Stimulated activated CD8-positive, alpha-beta memory T cell treated with anti-CD3 and anti-CD28 coated beads, Interleukin-15, amount 100 ng/mL, for 4 hours (primary cell): ENCODE data around the gene CDC42EP5.
"Not testable (repeated sequence)": the region's sequence is repeated elsewhere in the genome, so short reads cannot be mapped to it uniquely, and the experiment has no call there.

Experiments used
- DNase-seq, 2 donors: peaks; one replicate each; pipeline ENCODE4 v3.0.0-alpha.2; 2020; ENCODE audit warnings: low read depth in 2 of 2

CDC42EP5 gene

DNA sequence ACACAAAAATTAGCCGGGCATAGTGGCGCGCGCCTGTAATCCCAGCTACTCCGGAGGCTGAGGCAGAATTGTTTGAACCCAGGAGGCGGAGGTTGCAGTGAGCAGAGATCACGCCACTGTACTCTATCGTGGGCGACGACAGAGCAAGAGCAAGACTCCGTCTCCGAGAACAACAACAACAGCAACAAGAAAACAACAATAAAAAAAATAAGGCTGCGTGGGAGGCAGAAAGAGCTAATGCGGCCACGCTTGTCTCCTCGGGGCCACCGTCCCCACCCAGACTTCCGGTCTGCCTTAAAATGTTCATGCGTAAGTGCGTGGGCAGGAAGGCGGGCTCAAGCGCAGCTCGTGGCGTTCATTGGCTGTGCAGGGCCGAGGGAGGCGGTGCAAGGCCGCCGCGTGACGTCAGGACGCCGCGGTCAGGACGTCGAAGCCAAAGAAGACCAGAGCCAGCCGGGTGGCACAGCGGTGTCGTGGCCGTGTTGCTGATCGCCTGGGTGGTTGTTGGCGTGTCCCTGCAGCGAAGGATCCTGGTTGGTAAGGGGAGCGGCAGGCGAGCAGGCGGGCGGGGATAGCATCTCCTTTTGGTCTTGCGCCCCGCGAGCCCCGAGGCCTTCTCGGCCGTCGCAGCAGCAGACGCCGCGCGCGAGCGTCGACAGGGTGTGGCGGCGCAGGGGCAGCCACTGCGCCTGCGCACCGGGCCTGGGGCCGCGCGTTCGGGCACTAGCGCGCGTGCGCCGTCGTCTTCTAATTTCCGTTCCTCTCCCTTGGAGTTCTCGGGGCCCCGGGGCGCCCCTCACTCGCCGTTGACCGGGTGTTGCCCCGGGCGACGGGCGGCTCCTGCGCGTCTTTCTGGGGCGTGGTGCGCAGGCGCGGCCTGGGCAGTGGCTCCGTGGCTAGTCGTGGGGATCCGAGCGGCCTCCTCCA, 24.1 kb downstream of the CDC42EP5 start, which contains the start of gene LENG8:
Gene LENG8, plus strand, starts transcription at position 426 of the 927 bp plus-strand sequence. CDS start 2,146 bp downstream, outside the sequence.
- DNase-seq = peak; percentile 93 to 95

DNA sequence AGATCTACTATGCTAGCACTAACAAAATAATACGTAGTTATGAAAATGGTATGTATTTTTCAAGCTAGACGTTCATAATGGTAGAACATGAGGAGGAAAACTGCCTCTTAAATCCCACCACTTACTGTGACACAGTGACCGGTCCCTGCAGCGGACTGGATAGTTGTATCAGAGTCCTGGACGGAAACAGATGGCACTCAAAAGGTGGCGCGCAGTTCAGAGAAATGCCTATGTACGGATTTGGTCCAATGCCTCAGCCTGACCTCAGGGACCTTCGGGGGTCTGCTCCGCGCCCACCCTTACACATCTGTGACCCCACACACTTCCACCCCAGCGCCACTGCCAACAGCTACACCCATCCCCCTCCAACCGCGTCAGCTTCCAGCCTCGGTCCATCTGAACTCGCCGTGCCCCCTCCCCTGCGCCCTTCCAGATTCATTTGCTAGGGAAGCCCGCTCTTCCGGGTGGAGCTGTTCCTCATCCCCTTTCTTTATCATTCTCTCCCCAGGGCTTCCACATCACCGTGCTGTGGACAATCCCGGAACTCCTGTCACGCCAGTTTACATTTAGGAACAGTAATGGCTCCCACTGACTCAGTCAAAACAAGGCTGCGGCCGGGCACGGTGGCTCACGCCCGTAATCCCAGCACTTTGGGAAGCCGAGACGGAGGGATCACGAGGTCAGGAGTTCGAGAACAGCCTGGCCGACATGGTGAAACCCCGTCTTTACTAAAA, 24.9 kb downstream of the CDC42EP5 start:
- no peak for DNase-seq

DNA sequence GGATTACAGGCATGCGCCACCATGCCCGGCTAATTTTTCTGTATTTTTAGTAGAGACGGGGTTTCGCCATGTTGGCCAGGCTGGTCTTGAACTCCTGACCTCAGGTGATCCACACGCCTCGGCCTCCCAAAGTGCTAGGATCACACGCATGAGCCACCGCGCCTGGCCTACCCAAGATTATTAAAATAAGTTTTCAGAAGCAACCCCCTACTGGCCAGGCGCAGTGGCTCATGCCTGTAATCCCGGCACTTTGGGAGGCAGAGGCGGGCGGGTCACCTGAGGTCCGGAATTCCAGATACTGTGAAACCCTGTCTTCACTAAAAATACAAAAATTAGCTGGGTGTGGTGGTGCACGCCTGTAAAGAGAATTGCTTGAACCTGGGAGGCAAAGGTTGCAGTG, 26.7 kb downstream of the CDC42EP5 start:
- DNase-seq = not testable (repeated sequence)

DNA sequence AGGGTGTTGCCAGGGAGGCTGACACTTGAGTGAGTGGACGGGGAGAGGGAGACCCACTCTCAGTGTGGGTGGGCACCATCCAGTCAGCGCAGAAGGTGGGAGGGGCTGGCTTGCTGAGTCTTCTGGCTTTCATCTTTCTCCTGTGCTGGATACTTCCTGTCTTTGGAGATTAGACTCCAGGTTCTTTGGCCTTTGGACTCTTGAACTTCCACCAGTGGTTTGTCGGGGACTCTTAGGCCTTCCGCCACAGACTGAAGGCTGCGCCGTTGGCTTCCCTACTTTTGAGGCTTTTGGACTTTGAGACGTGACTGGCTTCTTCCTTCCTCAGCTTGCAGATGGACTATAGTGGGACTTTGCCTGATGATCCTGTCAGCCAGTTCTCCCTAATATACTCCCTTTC, 28.4 kb downstream of the CDC42EP5 start:
- DNase-seq = no peak

DNA sequence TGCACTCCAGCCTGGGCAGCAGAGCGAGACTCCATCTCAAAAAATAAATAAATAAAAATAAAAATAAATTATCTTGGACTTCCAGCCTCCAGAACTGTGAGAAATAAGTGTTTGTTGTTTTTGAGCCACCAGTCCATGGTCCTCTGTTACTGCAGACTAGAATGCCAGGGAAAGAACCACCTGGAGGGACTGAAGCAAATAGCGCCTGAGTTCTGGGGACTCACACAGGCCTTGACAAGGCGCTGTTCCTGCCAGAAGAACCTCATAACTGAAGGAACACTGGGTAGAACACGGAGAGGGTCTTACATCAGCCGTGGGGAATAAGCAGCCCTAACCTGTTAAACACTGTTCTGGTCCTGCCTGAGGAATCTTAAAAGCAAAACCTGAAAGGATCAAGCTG, 32.5 kb downstream of the CDC42EP5 start:
- no peak for DNase-seq

DNA sequence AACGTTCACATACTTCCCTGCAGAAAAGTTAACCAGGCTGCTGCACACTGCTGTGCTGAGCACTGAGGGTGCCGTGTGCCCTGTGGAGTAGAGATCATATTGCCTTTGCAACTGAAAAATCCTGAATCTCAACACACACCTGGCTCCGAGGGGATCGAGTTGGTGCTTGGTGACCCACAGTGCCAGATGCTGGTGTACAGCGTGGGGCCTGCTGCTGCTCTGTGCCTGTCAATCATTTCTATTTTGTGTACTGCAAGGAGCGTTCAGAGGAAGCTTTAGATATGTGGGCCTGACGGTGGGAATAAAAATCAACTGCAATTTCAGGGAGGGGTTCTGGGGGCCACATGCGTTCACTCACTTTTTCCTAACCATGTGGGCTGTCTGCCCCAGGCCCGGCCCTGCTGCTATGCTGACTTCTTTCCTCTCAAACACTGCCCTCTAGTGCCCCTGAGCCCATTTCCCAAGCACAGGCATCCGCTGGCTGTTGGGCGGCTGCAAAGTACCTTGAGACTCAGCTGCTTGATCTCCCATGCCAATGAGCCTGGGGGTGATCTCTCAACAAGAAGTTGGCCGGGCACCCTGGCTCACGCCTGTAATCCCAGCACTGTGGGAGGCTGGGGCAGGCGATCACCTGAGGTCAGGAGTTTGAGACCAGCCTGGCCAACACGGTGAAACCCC, 33.8 kb downstream of the CDC42EP5 start:
- no peak for DNase-seq

DNA sequence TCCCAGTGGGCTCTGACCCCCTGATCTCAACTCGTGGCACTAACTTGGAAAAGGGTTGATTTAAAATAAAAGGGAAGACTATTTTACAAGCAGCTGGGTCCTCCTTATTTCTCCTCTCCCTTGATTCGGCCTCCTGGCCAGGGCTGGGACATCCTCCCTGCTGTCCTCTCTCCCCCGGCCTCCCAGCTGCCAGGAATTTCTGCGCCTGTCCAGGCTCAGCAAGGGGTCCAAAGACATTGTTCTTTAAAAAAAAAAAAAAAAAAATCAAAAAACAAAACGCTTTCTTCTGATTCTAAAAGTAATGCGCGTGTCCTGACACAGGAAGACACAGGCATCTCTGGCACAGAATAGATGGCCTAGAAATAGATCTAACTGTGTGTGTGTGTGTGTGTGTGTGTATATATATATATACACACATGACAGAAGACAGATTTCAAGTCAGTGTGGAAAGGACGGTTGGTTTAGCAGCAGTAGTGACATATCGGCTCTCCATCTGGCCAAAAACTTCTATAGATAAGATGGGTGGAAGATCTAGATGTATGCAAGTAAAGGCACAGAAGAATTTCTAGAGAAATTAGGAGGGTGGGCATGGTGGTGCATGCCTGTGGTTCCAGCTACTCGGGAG, 36.4 kb downstream of the CDC42EP5 start:
- no peak for DNase-seq

DNA sequence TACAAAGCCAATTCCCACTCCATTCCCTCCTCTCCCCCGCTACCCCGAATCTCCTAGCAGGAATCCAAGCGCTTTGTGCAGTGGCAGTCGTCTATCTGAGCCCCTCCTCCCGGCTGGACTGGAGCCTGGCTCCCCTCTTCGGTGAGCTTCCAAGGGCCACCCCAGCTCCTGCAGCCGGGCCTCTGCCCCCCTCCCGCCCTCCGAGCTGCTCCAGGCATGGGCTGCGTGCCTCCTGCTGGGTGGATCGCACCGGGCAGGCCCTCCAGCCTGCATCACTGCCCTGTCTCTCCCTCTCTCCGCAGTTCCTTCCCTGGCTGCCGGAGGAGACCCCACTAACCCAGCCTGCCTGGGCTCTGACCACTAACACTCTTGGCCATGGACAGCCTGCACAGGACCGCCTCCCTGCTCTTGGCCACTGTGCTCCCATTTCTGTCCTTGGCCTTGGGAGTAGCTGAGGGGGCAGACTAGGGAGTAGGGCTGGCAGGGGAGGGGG, 37.0 kb downstream of the CDC42EP5 start:
- DNase-seq = no peak

DNA sequence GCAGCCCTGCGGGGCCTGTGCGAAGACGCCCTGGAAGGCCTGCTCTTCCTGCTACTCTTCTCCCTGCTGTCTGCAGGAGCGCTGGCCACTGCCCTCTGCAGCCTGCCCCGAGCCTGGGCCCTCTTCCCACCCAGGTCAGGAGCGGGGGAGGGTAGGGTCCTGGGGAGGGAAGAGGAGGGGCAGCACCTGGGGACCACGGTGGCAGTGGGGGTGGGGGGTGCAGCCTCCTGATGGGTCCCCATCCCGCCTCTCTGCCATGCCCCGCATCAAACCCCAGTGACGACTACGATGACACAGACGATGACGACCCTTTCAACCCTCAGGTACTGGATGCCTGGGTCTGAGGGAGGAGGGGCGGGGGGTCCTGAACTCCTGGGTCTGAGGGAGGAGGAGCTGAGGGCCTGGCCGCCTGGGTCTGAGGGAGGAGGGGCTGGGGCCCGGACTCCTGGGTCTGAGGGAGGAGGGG, 37.5 kb downstream of the CDC42EP5 start:
- no peak for DNase-seq

DNA sequence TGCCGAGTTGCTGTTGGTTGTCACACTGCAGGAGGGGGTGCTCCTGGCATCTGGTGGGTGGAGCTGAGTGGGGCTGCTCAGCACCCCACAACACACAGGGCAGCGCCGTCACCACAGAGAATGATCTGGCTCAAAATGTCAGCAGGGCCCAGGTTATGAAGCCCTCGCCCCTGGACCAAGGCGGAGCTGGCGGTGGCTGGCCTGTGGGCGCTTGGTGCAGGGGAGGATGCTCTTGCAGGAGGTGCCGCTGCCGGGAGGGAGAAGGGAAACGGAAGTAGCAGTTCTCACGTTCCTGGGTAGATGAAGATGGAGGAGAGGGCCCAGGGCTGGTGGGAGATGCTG, 38.3 kb downstream of the CDC42EP5 start:
- no peak for DNase-seq

DNA sequence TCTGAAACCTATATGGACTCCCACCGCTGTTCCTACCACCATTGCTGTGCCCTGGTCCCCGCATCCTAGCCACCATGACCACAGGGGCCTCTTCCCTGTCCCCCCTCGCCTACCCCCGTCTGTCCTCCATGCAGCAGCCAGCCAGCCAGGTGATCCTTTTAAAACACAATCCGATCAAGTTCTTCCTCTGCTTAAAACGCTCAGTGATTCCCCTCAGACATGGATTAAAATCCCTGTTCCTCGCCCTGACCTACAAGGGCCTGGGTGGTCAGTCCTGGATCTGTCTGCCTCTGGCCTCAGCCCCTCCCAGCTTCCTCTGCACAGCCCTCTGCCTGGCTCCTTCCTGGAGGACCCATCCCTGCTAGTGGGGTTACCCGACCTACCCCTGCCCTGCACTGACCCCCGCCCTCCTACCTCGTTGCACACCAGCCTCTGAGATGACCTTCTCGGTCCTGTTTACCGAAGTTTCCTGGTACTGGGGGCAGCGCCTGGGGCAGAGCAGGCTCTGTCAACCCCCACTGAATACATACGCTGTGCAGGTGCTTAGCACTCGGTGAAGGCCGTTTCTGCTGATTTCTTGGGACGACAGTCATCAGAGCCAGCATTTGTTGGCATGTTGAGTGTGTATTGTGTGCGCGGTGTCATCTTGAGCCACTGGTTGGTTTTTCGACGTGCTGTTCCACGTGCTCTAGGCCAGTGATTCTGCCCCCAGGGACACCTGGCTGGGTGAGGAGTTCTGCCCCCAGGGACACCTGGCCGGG, 38.8 kb downstream of the CDC42EP5 start:
- DNase-seq = no peak

DNA sequence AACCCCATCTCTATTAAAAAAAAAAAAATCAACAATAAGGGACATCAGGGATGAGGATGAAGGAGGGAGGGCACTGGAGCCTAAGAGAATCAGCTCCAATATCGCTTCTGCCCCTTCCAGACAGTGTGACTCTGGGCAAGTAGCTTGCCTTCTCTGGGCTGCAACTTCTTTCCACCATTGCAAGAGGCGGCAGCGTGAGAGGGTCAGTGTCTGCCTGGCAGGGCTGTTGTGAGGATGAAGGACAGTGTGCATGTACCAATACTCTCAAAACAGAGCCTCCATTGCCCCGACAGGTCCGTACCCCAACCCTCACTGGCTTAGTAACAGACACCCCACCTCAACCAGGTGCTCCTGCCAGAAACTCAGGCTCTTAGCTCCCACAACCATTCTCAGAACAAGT, 39.4 kb downstream of the CDC42EP5 start:
- no peak for DNase-seq

DNA sequence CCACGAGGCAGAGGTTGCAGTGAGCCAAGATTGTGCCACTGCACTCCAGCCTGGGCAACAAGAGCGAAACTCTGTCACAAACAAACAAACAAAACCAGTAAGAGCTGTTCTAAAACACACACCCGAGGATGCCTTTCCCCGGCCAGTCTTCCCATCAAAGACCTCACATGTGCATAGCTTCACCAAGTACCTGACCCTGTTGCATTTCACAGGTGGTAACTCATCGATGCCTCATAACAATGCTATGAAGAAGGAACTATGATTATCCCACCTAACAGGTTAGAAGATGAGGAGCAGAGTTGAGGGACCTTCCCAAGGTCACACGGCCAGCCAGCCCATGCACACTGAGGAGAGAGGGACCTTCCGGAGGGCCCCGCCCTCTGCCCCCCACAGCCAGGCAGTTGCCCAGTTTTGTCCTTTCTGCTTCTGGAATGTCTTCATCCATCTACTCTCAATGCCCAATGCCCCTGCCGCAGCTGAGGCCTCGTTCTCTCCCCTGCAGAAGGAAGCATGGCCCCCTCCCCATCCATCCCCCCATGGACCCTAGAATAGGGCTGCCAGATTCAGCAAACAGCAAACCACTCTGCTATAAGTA, 40.9 kb downstream of the CDC42EP5 start:
- DNase-seq = no peak

DNA sequence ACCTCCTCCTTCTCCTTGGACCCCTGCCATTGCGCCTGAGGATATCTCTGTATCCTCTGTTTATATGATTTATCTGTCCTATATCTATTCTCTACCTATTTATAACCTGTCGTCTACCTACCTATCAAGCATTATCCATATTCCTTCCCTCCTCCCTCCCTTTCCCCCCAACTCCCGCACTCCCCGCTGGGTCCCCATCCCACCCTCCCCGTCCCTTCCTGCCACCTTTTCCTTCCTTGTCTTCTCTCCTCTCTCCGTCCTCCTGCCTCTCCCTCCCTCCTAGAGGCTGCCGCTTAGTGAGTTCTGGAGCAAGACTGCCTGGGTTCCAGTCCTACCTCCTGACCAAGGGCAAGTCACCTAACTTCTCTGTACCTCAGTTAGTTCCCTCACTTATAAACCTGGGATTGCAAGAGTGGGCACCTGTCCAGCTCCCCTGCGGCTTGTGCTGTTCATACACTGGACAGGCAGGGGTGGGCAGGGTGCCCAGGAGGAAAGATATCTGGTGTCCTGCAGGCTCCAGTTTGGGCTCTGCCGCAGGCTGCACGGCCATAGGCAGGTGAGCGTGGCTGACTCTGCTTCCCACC, 41.7 kb downstream of the CDC42EP5 start:
- no peak for DNase-seq

DNA sequence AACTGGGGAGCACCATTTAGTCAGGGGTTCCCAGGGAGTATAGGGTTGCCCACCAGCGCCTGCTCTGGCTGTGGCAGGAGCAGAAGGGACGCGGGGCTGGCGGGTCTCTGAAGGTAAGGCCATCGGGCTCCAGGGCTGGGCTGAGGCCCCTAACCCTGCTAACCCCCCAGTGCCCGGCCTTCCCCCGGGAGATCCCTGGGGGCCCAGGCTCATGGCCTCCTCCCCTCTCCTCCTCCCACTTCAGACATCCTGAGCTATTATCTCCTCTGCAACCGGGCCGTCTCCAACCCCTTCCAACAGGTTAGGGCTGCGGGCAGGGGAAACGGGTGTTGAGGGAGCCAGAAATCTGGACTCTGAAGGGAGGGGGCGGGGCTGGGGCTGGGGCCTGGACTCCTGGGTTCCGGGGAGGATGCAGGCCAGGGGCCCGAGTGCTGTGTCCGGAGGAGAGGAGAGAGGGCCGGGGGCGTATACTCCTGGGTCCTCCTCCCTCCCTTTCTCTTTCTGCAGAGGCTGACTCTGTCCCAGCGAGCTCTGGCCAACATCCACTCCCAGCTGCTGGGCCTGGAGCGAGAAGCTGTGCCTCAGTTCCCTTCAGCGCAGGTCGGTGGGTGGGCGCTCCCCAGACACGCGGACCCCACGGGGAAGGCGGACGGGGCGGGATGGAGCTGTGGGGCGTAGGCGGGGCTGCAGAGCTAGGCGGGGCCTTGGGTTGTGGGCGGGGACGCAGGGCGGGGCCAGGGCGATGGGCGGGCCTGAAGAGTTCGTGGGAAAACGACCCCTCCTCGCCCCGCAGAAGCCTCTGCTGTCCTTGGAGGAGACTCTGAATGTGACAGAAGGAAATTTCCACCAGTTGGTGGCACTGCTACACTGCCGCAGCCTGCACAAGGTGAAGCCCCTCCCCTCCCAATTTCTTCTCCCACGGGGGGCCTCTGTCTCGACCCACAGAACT, 42.5 kb downstream of the CDC42EP5 start:
- no peak for DNase-seq

DNA sequence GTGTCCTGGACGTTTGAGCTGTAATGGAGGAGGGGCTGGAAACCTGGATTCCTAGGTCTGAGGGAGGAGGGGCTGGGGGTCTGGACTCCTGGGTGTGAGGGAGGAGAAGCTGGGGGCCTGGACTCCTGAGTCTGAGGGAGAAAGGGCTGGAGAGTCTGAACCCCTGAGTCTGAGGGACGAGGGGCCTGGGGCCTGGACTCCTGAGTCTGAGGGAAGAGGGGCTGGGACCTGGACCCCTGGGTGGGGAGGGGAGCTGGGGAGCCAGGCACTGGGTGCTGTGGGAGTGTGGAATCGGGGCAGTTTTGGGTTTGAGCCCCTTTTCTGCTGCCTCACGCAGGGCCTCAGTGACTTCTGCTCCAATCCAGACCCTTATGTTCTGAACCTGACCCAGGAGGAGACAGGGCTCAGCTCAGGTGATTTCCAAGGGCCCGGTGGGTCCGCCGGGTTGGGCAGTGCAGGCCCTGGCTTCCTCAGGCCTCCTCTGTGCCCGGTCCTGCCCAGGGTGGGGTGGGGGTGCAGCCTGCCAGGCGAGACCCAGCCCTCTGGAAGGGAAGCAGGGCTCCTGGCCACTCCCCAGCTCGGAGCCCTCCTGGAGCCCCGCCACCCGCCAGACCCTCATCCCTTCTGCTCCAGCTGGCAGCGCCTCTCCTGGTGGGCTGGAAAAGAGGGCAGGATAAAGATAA, 43.4 kb downstream of the CDC42EP5 start:
- DNase-seq = no peak

DNA sequence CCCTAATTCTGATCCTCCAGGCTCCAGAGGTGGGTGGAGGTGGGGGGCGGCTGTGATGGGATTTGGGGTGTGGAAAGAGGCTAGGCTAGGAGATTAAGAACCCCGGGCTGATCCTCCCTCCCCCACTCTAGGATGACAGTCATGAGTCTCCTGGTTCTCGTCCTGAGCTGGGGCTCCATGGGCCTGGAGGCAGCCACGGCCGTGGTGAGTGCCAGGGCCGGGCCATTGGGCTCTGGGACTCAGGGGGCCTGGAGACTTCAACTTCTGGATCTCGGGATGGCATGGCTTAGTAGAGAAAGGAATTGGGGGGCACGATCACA, 44.0 kb downstream of the CDC42EP5 start:
- DNase-seq = no peak

DNA sequence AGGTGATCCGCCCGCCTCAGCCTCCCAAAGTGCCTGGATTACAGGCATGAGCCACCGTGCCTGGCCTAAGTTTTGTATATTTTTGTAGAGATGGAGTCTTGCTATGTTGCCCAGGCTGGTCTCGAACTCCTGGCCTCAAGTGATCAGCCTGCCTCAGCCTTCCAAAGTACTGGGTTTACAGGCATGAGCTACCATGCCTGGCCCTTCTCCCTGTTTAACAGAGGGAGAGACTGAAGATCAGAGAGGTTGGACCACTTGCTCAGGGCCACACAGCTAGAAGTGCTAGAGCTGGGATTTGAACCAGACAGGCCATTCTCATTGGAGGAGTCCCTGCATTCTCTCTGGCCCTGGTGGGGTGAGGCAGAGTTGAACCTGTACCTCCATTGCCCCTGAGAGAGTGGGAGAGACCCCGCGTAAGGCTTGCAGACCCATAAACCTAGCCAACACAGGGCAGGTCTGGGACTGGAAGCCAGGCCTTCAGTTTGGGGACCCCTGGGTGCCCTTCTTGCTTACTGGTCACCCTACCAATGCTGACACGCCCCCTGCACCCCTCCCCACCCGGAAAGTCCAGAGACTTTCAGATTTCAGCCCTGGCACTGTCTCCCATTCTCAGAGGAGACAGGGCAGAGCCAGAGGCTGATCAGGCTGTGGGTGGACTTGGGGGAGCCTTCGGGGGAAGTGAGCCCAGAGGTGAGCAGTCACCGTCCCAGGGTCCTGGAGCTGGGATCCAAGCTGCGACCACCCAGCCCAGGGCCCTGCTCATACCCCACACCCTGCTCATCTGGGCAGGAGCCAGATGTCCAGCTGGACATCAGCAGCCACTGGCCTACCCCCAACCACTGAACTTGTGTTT, 44.5 kb downstream of the CDC42EP5 start:
- DNase-seq = no peak
